Heart left ventricle (tissue), 13 donors: Measurements from ENCODE around the gene MEIS2.

Experiments used
- CTCF ChIP-seq, 12 donors: fragments of 200-600 bp; sonication (generic) in 4 of 12; IDR thresholded peaks; one replicate each; pipeline versions ENCODE4 v1.5.0 to v1.8.0; 2018 to 2022; ENCODE audit warnings: antibody characterized with exemption in 12 of 12, mild to moderate bottlenecking in 5 of 12
- POLR2A ChIP-seq, 2 donors: fragments of 450-650 bp; IDR thresholded peaks; one replicate each; pipeline ENCODE4 v1.6.1; 2017; ENCODE audit warnings: antibody characterized with exemption in 2 of 2, mild to moderate bottlenecking in 2 of 2, moderate library complexity in 2 of 2
- donor health status: ischemic (EF 13 %, LVEDD 7.1; RV severe dilation, severe dysfunction).
- donor health status: DM: no; HTN: yes; CAD: no.
- donor health status: DM: no; HTN: no; CAD: no.
- donor health status: ischemic (EF 25% LVEDD 6.9; RV normal size, moderate dysfunction).
- donor health status: ischemic (EF 25% LVEDD 5.7; RV mildly dilated, moderate dysfunction).
- donor health status: ischemic (EF 35%, LVEDD 5.7; RV mildly dilated, moderate dysfunction).
- donor health status: nonischemic (EF 11% LVEDD 7.7; RV severe dilation, severe dysfunction).
- donor health status: DM: yes; HTN: yes; CAD: no.
- donor health status: PGD.
- donor health status: ischemic (EF 29% LVEDD 5.4; RV normal size, mild dysfunction).
- donor health status: nonischemic (EF 23%, LVEDD 6.1; RV moderate dilation, normal function).

- TF ChIP-seq CTCF (IDR thresholded peaks at IDR 0.05), result no peak
- TF ChIP-seq POLR2A (IDR thresholded peaks at IDR 0.05), result no peak
Measured at GRCh38 chr15:37055481-37055880, 44.9 kb downstream of the MEIS2 start.
